Endothelial cell of umbilical vein (primary cell): ENCODE measurements around the gene NOTCH2. TPM values are rescaled to one million over a fixed set of nuclear protein-coding genes. Genes with fewer than 3 reads are reported as not detected.

Source experiments
- BruUV-seq: library from RNA; stranded (reverse); fragments of 400-500 nt; replicated peaks from 2 replicates; lab custom pipeline; 2021; lab: Mats Ljungman, UMichigan
- CTCF ChIA-PET: fragments of 300-600, 350-600 bp; sonication (Branson Sonifier 250); formaldehyde crosslinking; loops from one replicate; lab custom pipeline; 2021; ENCODE audit warnings: antibody characterized with exemption, inconsistent platforms; lab: Charles Lee
- POLR2A ChIA-PET: fragments of 300-600, 350-600 bp; sonication (Branson Sonifier 250); formaldehyde crosslinking; loops from one replicate; lab custom pipeline; 2021; ENCODE audit warnings: antibody characterized with exemption, inconsistent platforms; lab: Charles Lee
- DNase-seq: peaks from one replicate; pipeline ENCODE4 v3.0.0-alpha.2; 2011; ENCODE audit warnings: low read depth, low spot score
- FAIRE-seq: peaks from 2 replicates; lab custom pipeline; 2011; peaks lifted over from hg19 to GRCh38; lab: Jason Lieb, UNC
- H2AFZ ChIP-seq: 2 replicates; pipeline ENCODE4 v1.6.0; 2012; ENCODE audit warnings: low read depth, low read length, control low read depth, inconsistent platforms
- H3K27ac ChIP-seq: 2 replicates; pipeline ENCODE4 v1.5.1; 2011; ENCODE audit warnings: low read depth, mild to moderate bottlenecking, control low read depth, low read length, moderate library complexity; ENCODE audit not compliant: insufficient read depth
- H3K27me3 ChIP-seq, 2 experiments: 2 replicates each; pipeline versions ENCODE4 v1.6.0 to v1.6.1; 2011; ENCODE audit warnings: low read length in 2 of 2, mixed read lengths in 1 of 2; ENCODE audit not compliant: control insufficient read depth in 2 of 2, insufficient read depth in 2 of 2
- H3K36me3 ChIP-seq, 2 experiments: 2 replicates in 1 of 2; 3 replicates in 1 of 2; pipeline ENCODE4 v1.5.1; 2011; ENCODE audit warnings: low read length in 2 of 2, mild to moderate bottlenecking in 1 of 2, moderate library complexity in 1 of 2; ENCODE audit not compliant: control insufficient read depth in 2 of 2, insufficient read depth in 2 of 2; ENCODE audit errors: extremely low read depth in 1 of 2
- H3K4me1 ChIP-seq: 3 replicates; pipeline ENCODE4 v1.5.1; 2011; ENCODE audit warnings: mild to moderate bottlenecking, low read length; ENCODE audit not compliant: control insufficient read depth, insufficient read depth; ENCODE audit errors: extremely low read depth
- H3K4me2 ChIP-seq: 2 replicates; pipeline ENCODE4 v1.6.1; 2011; ENCODE audit warnings: low read length, control low read depth, mixed read lengths; ENCODE audit not compliant: insufficient read depth
- H3K4me3 ChIP-seq, 3 experiments: fragments of 200-600 bp in 1 of 3; sonication (generic), shearing (Covaris generic) in 1 of 3; replicated peaks in 1 of 3; 2 replicates each; pipeline ENCODE4 v1.5.1; 2011 to 2016; ENCODE audit warnings: control low read depth in 3 of 3, low read length in 3 of 3, mild to moderate bottlenecking in 2 of 3, inconsistent platforms in 1 of 3, low read depth in 1 of 3, moderate library complexity in 1 of 3; ENCODE audit not compliant: insufficient read depth in 1 of 3
- H3K79me2 ChIP-seq: 2 replicates; pipeline ENCODE4 v1.6.0; 2012; ENCODE audit warnings: low read length, inconsistent platforms; ENCODE audit not compliant: control insufficient read depth, insufficient read depth
- H3K9ac ChIP-seq: replicated peaks from 2 replicates; pipeline ENCODE3; 2011; ENCODE audit warnings: low read length, control low read depth; ENCODE audit not compliant: insufficient read depth; ENCODE audit errors: extremely low read depth
- H3K9me1 ChIP-seq: replicated peaks from 3 replicates; pipeline ENCODE4 v1.6.0; 2011; ENCODE audit warnings: mild to moderate bottlenecking, low read length; ENCODE audit not compliant: control insufficient read depth, insufficient read depth; ENCODE audit errors: extremely low read depth
- H3K9me3 ChIP-seq: replicated peaks from 2 replicates; pipeline ENCODE4 v1.5.1; 2012; ENCODE audit warnings: low read length, inconsistent platforms; ENCODE audit not compliant: control insufficient read depth, insufficient read depth
- H4K20me1 ChIP-seq: replicated peaks from 2 replicates; pipeline ENCODE3; 2011; ENCODE audit warnings: mild to moderate bottlenecking, low read length; ENCODE audit not compliant: control insufficient read depth, insufficient read depth; ENCODE audit errors: extremely low read depth
- EZH2 ChIP-seq: IDR thresholded peaks from 2 replicates; pipeline ENCODE4 v1.6.1; 2012; ENCODE audit warnings: borderline replicate concordance, low read depth, mild to moderate bottlenecking, moderate library complexity, low read length, inconsistent platforms; ENCODE audit not compliant: severe bottlenecking
- FOS ChIP-seq: IDR thresholded peaks from 2 replicates; pipeline ENCODE4 v1.6.1; 2011; ENCODE audit warnings: mild to moderate bottlenecking, low read length, moderate library complexity, borderline replicate concordance; ENCODE audit not compliant: insufficient read depth
- dilution Hi-C: fragments of 300-500 bp; cut with MboI; formaldehyde crosslinking; loops from one replicate; pipeline ENCODE4 v1.15.0; 2019; ENCODE audit warnings: low sequenced_read_pairs; ENCODE audit not compliant: extremely low pct_ligation_motif_present
- intact Hi-C: fragments of 100-400 bp; cut with micrococcal nuclease; formaldehyde crosslinking; loops from one replicate; pipeline ENCODE4 v1.10.0; 2022
- polyA plus RNA-seq, 4 experiments: library from polyadenylated mRNA; depleted of rRNA in 3 of 4; stranded (reverse) in 3 of 4; unstranded in 1 of 4; fragments of >200 nt; gene quantifications; 2 replicates each; pipeline versions ENCODE4 v1.2.1 to v1.2.3, GENCODE V29; 2011 to 2012; ENCODE audit warnings: missing spikeins in 1 of 4
- total RNA-seq: library from RNA; stranded (reverse); gene quantifications from 2 replicates; pipeline ENCODE4 v1.2.3, GENCODE V29; 2021
- TF ChIP-seq, protein P1 (sequence below), 2 donors: IDR thresholded peaks; 1 replicate in 1 of 2; 2 replicates in 1 of 2; pipeline ENCODE4 v1.5.1; 2011; ENCODE audit warnings: low read length in 2 of 2, mild to moderate bottlenecking in 2 of 2, moderate library complexity in 2 of 2, control low read depth in 1 of 2, inconsistent platforms in 1 of 2, low read depth in 1 of 2; ENCODE audit not compliant: insufficient read depth in 1 of 2; ENCODE audit errors: extremely low read depth in 1 of 2

Gene NOTCH2
- total and polyA plus RNA-seq, 2 donors (not counting 3 experiments of a cell fraction or from before 2014, with no cell fraction given): 14.3 to 49.1 TPM

- Histone ChIP-seq H3K79me2 (no peaks in the 10 kb centered on the region), H3K36me3 (peaks cover 0 to 4% of the 10 kb centered on the region in 2 experiments), H3K9me3 (no peaks in the 10 kb centered on the region), H3K9ac (no peak overlapping the region), H3K27ac (no peak overlapping the region), H2AFZ (no peak overlapping the region), H4K20me1 (no peaks in the 10 kb centered on the region), H3K9me1 (no peaks in the 10 kb centered on the region), H3K4me2 (no peak overlapping the region), H3K27me3 (no peaks in the 10 kb centered on the region), H3K4me1 (no peaks in the 10 kb centered on the region), H3K4me3 (no peak overlapping the region)
- dilution Hi-C loops (no loop called here), intact Hi-C loops (loop anchor here (1.0 to 5.0 kb wide), 3 partner anchors 61 to 194 kb away; no protein-coding TSS in a partner anchor)
- POLR2A ChIA-PET: no interaction called here
- CTCF ChIA-PET: interaction anchor here (0.5 to 4.0 kb wide), 22 partner anchors 9 to 228 kb away, joined by 3 to 30 read pairs (median 4); partner anchors contain the start of gene SEC22B
- peak; percentile 83 for FAIRE-seq
- peak; percentile 79 for DNase-seq
- no TSS peak for BruUV-seq
- TF ChIP-seq, protein P1, sequence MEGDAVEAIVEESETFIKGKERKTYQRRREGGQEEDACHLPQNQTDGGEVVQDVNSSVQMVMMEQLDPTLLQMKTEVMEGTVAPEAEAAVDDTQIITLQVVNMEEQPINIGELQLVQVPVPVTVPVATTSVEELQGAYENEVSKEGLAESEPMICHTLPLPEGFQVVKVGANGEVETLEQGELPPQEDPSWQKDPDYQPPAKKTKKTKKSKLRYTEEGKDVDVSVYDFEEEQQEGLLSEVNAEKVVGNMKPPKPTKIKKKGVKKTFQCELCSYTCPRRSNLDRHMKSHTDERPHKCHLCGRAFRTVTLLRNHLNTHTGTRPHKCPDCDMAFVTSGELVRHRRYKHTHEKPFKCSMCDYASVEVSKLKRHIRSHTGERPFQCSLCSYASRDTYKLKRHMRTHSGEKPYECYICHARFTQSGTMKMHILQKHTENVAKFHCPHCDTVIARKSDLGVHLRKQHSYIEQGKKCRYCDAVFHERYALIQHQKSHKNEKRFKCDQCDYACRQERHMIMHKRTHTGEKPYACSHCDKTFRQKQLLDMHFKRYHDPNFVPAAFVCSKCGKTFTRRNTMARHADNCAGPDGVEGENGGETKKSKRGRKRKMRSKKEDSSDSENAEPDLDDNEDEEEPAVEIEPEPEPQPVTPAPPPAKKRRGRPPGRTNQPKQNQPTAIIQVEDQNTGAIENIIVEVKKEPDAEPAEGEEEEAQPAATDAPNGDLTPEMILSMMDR (IDR thresholded peaks at IDR 0.05; ENCODE audit: extremely low read depth in 1 of 2, insufficient read depth in 1 of 2, low read depth in 1 of 2, low read length in 2 of 2): peak; percentile 89 to 90
- TF ChIP-seq EZH2: no peak
These were observed 120.9 kb downstream of the NOTCH2 start for GRCh38 chr1:119948342-119949214.

- no peaks in the 10 kb centered on the region for H3K9me3 ChIP-seq
- POLR2A ChIA-PET: no interaction called here
- H3K4me3 ChIP-seq: no peak overlapping the region
- TF ChIP-seq FOS: no peak
- H3K4me1 ChIP-seq: no peaks in the 10 kb centered on the region
- peaks cover 0 to 4% of the 10 kb centered on the region in 2 experiments for H3K36me3 ChIP-seq
- CTCF ChIA-PET: interaction anchor here (0.6 to 1.6 kb wide), 3 partner anchors 12 to 28 kb away, joined by 3 to 5 read pairs (median 4); no protein-coding TSS in a partner anchor
- H3K4me2 ChIP-seq: no peak overlapping the region
- no peaks in the 10 kb centered on the region for H3K9me1 ChIP-seq
- BruUV-seq: no TSS peak
- dilution Hi-C loops (no loop called here), intact Hi-C loops (loop anchor here (5.0 kb wide), 2 partner anchors 60 to 195 kb away; no protein-coding TSS in a partner anchor)
- no peaks in the 10 kb centered on the region for H3K27me3 ChIP-seq
- DNase-seq (no peak), FAIRE-seq (no peak)
- no peak overlapping the region for H3K27ac ChIP-seq
- no peaks in the 10 kb centered on the region for H3K79me2 ChIP-seq
- H3K9ac ChIP-seq: no peak overlapping the region
- no peak overlapping the region for H2AFZ ChIP-seq
- H4K20me1 ChIP-seq: no peaks in the 10 kb centered on the region
These were observed 122.0 kb downstream of the NOTCH2 start for GRCh38 chr1:119947468-119947867.
